ENCODE measurements around the gene PLXNA1.

Gene PLXNA1

GRCh38 chr3:127022849-127023248 lies 39.9 kb downstream of the PLXNA1 start:
- no peaks in the 10 kb centered on the region for H3K9me3 ChIP-seq (ENCODE audit: insufficient read depth, low read length)
- no peaks in the 10 kb centered on the region for H3K79me2 ChIP-seq (ENCODE audit: insufficient read depth, low read length)
- H4K20me1 ChIP-seq (ENCODE audit: low read depth, low read length) = no peaks in the 10 kb centered on the region
- H3K9me2 ChIP-seq (replicated peaks; ENCODE audit: insufficient read depth, low read length) = no peaks in the 10 kb centered on the region
- H2AFZ ChIP-seq (ENCODE audit: low read depth, low read length, severe bottlenecking) = no peak overlapping the region
- no peaks in the 10 kb centered on the region for H3F3A ChIP-seq (ENCODE audit: insufficient read depth)
- no peak overlapping the region for H3K9ac ChIP-seq (ENCODE audit: low read length)
- no peak for TF ChIP-seq EZH2phosphoT487 (conservative IDR thresholded peaks at IDR 0.05; ENCODE audit: low read length)
- TF ChIP-seq, protein P1, sequence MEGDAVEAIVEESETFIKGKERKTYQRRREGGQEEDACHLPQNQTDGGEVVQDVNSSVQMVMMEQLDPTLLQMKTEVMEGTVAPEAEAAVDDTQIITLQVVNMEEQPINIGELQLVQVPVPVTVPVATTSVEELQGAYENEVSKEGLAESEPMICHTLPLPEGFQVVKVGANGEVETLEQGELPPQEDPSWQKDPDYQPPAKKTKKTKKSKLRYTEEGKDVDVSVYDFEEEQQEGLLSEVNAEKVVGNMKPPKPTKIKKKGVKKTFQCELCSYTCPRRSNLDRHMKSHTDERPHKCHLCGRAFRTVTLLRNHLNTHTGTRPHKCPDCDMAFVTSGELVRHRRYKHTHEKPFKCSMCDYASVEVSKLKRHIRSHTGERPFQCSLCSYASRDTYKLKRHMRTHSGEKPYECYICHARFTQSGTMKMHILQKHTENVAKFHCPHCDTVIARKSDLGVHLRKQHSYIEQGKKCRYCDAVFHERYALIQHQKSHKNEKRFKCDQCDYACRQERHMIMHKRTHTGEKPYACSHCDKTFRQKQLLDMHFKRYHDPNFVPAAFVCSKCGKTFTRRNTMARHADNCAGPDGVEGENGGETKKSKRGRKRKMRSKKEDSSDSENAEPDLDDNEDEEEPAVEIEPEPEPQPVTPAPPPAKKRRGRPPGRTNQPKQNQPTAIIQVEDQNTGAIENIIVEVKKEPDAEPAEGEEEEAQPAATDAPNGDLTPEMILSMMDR (IDR thresholded peaks at IDR 0.05; ENCODE audit: insufficient read depth, low read length, poor library complexity, severe bottlenecking) = no peak
- no peaks in the 10 kb centered on the region for H3K27me3 ChIP-seq (ENCODE audit: low read length)
- H3K36me3 ChIP-seq (ENCODE audit: low read length) = no peaks in the 10 kb centered on the region
- H3K4me3 ChIP-seq (ENCODE audit: insufficient read depth, low read length, poor library complexity, severe bottlenecking) = no peak overlapping the region
- no peak overlapping the region for H3K27ac ChIP-seq (ENCODE audit: low read depth, low read length)
- no peak overlapping the region for H3K4me2 ChIP-seq (ENCODE audit: low read depth, low read length, poor library complexity, severe bottlenecking)

- no peak overlapping the region for H3K4me2 ChIP-seq (ENCODE audit: low read depth, low read length, poor library complexity, severe bottlenecking)
- no peaks in the 10 kb centered on the region for H3F3A ChIP-seq (ENCODE audit: insufficient read depth)
- H3K79me2 ChIP-seq (ENCODE audit: insufficient read depth, low read length) = no peaks in the 10 kb centered on the region
- no peak overlapping the region for H2AFZ ChIP-seq (ENCODE audit: low read depth, low read length, severe bottlenecking)
- H3K4me3 ChIP-seq (ENCODE audit: insufficient read depth, low read length, poor library complexity, severe bottlenecking) = no peak overlapping the region
- no peaks in the 10 kb centered on the region for H3K27me3 ChIP-seq (ENCODE audit: low read length)
- no peaks in the 10 kb centered on the region for H3K9me2 ChIP-seq (replicated peaks; ENCODE audit: insufficient read depth, low read length)
- no peak overlapping the region for H3K27ac ChIP-seq (ENCODE audit: low read depth, low read length)
- no peaks in the 10 kb centered on the region for H3K9me3 ChIP-seq (ENCODE audit: insufficient read depth, low read length)
- TF ChIP-seq EZH2phosphoT487 (conservative IDR thresholded peaks at IDR 0.05; ENCODE audit: low read length) = no peak
- H4K20me1 ChIP-seq (ENCODE audit: low read depth, low read length) = no peaks in the 10 kb centered on the region
- H3K36me3 ChIP-seq (ENCODE audit: low read length) = no peaks in the 10 kb centered on the region
- no peak overlapping the region for H3K9ac ChIP-seq (ENCODE audit: low read length)
Measured at GRCh38 chr3:127025456-127025855, 42.5 kb downstream of the PLXNA1 start.

GRCh38 chr3:127026036-127026435 lies 43.1 kb downstream of the PLXNA1 start:
- H3K79me2 ChIP-seq (ENCODE audit: insufficient read depth, low read length) = no peaks in the 10 kb centered on the region
- H3K9me3 ChIP-seq (ENCODE audit: insufficient read depth, low read length) = no peaks in the 10 kb centered on the region
- no peaks in the 10 kb centered on the region for H3K9me2 ChIP-seq (replicated peaks; ENCODE audit: insufficient read depth, low read length)
- H3K27me3 ChIP-seq (ENCODE audit: low read length) = no peaks in the 10 kb centered on the region
- no peaks in the 10 kb centered on the region for H3F3A ChIP-seq (ENCODE audit: insufficient read depth)
- no peak overlapping the region for H2AFZ ChIP-seq (ENCODE audit: low read depth, low read length, severe bottlenecking)
- no peak overlapping the region for H3K4me2 ChIP-seq (ENCODE audit: low read depth, low read length, poor library complexity, severe bottlenecking)
- TF ChIP-seq, protein P1 (IDR thresholded peaks at IDR 0.05; ENCODE audit: insufficient read depth, low read length, poor library complexity, severe bottlenecking) = no peak
- TF ChIP-seq EZH2phosphoT487 (conservative IDR thresholded peaks at IDR 0.05; ENCODE audit: low read length) = no peak
- no peak overlapping the region for H3K4me3 ChIP-seq (ENCODE audit: insufficient read depth, low read length, poor library complexity, severe bottlenecking)
- H4K20me1 ChIP-seq (ENCODE audit: low read depth, low read length) = no peaks in the 10 kb centered on the region
- no peak overlapping the region for H3K27ac ChIP-seq (ENCODE audit: low read depth, low read length)
- H3K36me3 ChIP-seq (ENCODE audit: low read length) = no peaks in the 10 kb centered on the region
- no peak overlapping the region for H3K9ac ChIP-seq (ENCODE audit: low read length)

- Histone ChIP-seq H3K36me3 (ENCODE audit: low read length) (no peaks in the 10 kb centered on the region), H3K4me3 (ENCODE audit: insufficient read depth, low read length, poor library complexity, severe bottlenecking) (no peak overlapping the region), H3F3A (ENCODE audit: insufficient read depth) (no peaks in the 10 kb centered on the region), H3K4me2 (ENCODE audit: low read depth, low read length, poor library complexity, severe bottlenecking) (no peak overlapping the region), H3K9me2 (replicated peaks; ENCODE audit: insufficient read depth, low read length) (no peaks in the 10 kb centered on the region), H3K9me3 (ENCODE audit: insufficient read depth, low read length) (no peaks in the 10 kb centered on the region), H3K27ac (ENCODE audit: low read depth, low read length) (no peak overlapping the region), H3K9ac (ENCODE audit: low read length) (no peak overlapping the region), H2AFZ (ENCODE audit: low read depth, low read length, severe bottlenecking) (no peak overlapping the region), H4K20me1 (ENCODE audit: low read depth, low read length) (no peaks in the 10 kb centered on the region), H3K27me3 (ENCODE audit: low read length) (no peaks in the 10 kb centered on the region), H3K79me2 (ENCODE audit: insufficient read depth, low read length) (no peaks in the 10 kb centered on the region)
- no peak for TF ChIP-seq EZH2phosphoT487 (conservative IDR thresholded peaks at IDR 0.05; ENCODE audit: low read length)
- TF ChIP-seq, protein P1 (IDR thresholded peaks at IDR 0.05; ENCODE audit: insufficient read depth, low read length, poor library complexity, severe bottlenecking) = no peak
Measured at GRCh38 chr3:127026661-127027060, 43.7 kb downstream of the PLXNA1 start.

Measured in SU-DHL-6 (cell line).